ENCODE data around the gene GPC5. TPM values are rescaled to one million over a fixed set of nuclear protein-coding genes. Genes with fewer than 3 reads are reported as not detected.

GPC5 gene
- total RNA-seq, 1 experiment from 2014 or later, result 0.15 TPM

- Histone ChIP-seq H3K27ac (ENCODE audit: insufficient read length, low read depth, low read length) (no peak overlapping the region), H3K79me2 (ENCODE audit: insufficient read depth, low read length) (no peaks in the 10 kb centered on the region), H3K23me2 (ENCODE audit: insufficient read length, low read depth, low read length, poor library complexity, severe bottlenecking) (no peaks in the 10 kb centered on the region), H2BK20ac (ENCODE audit: low read depth, low read length, poor library complexity, severe bottlenecking) (no peak overlapping the region), H3K9me3 (ENCODE audit: control insufficient read depth, low read depth, low read length) (no peaks in the 10 kb centered on the region), H3K9ac (ENCODE audit: extremely low read depth, insufficient read length, low read length) (no peak overlapping the region), H3K27me3 (ENCODE audit: insufficient read depth, low read length) (no peaks in the 10 kb centered on the region), H3K4me2 (ENCODE audit: insufficient read depth, insufficient read length, low read length) (no peak overlapping the region), H4K5ac (ENCODE audit: insufficient read length, low read depth, low read length) (no peak overlapping the region), H3K23ac (ENCODE audit: insufficient read length, low read depth, low read length) (no peak overlapping the region), H2AFZ (ENCODE audit: low read length) (no peak overlapping the region), H2BK120ac (ENCODE audit: low read depth, low read length, poor library complexity, severe bottlenecking) (no peak overlapping the region), H3K56ac (ENCODE audit: insufficient read length, low read depth, low read length) (no peak overlapping the region), H3K14ac (ENCODE audit: insufficient read depth, low read length) (no peak overlapping the region), H4K91ac (ENCODE audit: insufficient read length, low read depth, low read length) (no peak overlapping the region), H2BK15ac (ENCODE audit: low read depth, low read length) (no peak overlapping the region), H2BK12ac (ENCODE audit: insufficient read length, low read depth, low read length) (no peak overlapping the region), H2AK5ac (ENCODE audit: insufficient read length, low read length) (no peak overlapping the region), H3T11ph (ENCODE audit: low read length) (no peak overlapping the region), H3K4me1 (ENCODE audit: insufficient read depth, low read length) (no peaks in the 10 kb centered on the region), H4K20me1 (ENCODE audit: control insufficient read depth, insufficient read depth, insufficient read length) (no peaks in the 10 kb centered on the region), H2BK5ac (ENCODE audit: insufficient read length, low read length) (no peak overlapping the region), H3K79me1 (ENCODE audit: insufficient read depth, low read depth, low read length, poor library complexity, severe bottlenecking) (no peaks in the 10 kb centered on the region), H3K18ac (ENCODE audit: insufficient read length, low read depth, low read length) (no peak overlapping the region), H3K4ac (ENCODE audit: low read depth, low read length) (no peak overlapping the region), H4K8ac (replicated peaks; ENCODE audit: insufficient read length, low read depth, low read length) (no peak overlapping the region)
- peaks cover 2 to 3% of the 10 kb centered on the region in 2 experiments; a peak in 2 of 5 replicates for H3K9me3 Mint-ChIP-seq
- no peak for TF ChIP-seq CTCF (conservative IDR thresholded peaks at IDR 0.05)
- H3K27ac Mint-ChIP-seq, result no peak overlapping the region
- H3K4me1 Mint-ChIP-seq, result peaks cover 10 to 11% of the 10 kb centered on the region in 2 experiments
- H3K27me3 Mint-ChIP-seq (ENCODE audit: low read depth), result no peaks in the 10 kb centered on the region; the same call in 1 of the 2 replicates
- DNase-seq, result no peak
- no CpG with 5 or more reads among the region's 2 CpGs for WGBS (ENCODE audit: extremely low coverage, insufficient read length, low lambda C conversion rate)
- H3K36me3 Mint-ChIP-seq (ENCODE audit: insufficient read depth in 1 of 3, low read depth in 3 of 3), result peaks cover 0 to 3% (median 0%) of the 10 kb centered on the region in 3 experiments; a peak in 3 of 7 replicates
- no peak overlapping the region for H3K4me3 Mint-ChIP-seq
Measured at GRCh38 chr13:92717857-92718256, 1319.4 kb downstream of the GPC5 start.

Data from H9 (cell line).